Activated B cell treated with CpG ODN at 0.5 μM for 24 hours (primary cell): ENCODE measurements around the gene TMED6. TPM values are rescaled to one million over a fixed set of nuclear protein-coding genes. Genes with fewer than 3 reads are reported as not detected.
"Not testable (repeated sequence)": the region's sequence is repeated elsewhere in the genome, so short reads cannot be mapped to it uniquely, and the experiment has no call there.

Experiments
- ATAC-seq: fragments of 200-7000 bp; cut with Tn5 transposase; one replicate; pipeline ENCODE4 v1.10.0; 2021; ENCODE audit warnings: low read depth, mild to moderate bottlenecking, moderate library complexity
- CTCF ChIA-PET: fragments of 350-600 bp; sonication (Branson Sonifier 250); formaldehyde crosslinking; loops from one replicate; lab custom pipeline; 2021; ENCODE audit warnings: antibody characterized with exemption; lab: Charles Lee
- POLR2A ChIA-PET: fragments of 350-600 bp; sonication (Branson Sonifier 250); formaldehyde crosslinking; loops from one replicate; lab custom pipeline; 2021; ENCODE audit warnings: antibody characterized with exemption; lab: Charles Lee
- DNase-seq: peaks from one replicate; pipeline ENCODE4 v3.0.0; 2022
- H3K27ac Mint-ChIP-seq: one replicate; pipeline ENCODE4 v1.8.0; 2020; ENCODE audit warnings: mixed read lengths
- H3K27me3 Mint-ChIP-seq: one replicate; pipeline ENCODE4 v1.8.0; 2021; ENCODE audit warnings: mixed read lengths
- H3K36me3 Mint-ChIP-seq: one replicate; pipeline ENCODE4 v1.8.0; 2021; ENCODE audit warnings: low read depth, mixed read lengths
- H3K4me1 Mint-ChIP-seq: one replicate; pipeline ENCODE4 v1.8.0; 2021; ENCODE audit warnings: mixed read lengths
- H3K4me3 Mint-ChIP-seq: one replicate; pipeline ENCODE4 v1.8.0; 2020; ENCODE audit warnings: mild to moderate bottlenecking, mixed read lengths
- H3K9me3 Mint-ChIP-seq: one replicate; pipeline ENCODE4 v1.8.0; 2020; ENCODE audit warnings: mixed read lengths
- CTCF ChIP-seq: fragments of 200-600 bp; IDR thresholded peaks from one replicate; pipeline ENCODE4 v1.8.0; 2022; ENCODE audit warnings: antibody characterized with exemption, mild to moderate bottlenecking
- intact Hi-C: fragments of 100-400 bp; cut with micrococcal nuclease; formaldehyde crosslinking; loops from one replicate; pipeline ENCODE4 v1.15.1; 2024
- total RNA-seq: library from RNA; stranded (reverse); gene quantifications from 2 replicates; pipeline ENCODE4 v1.2.3, GENCODE V29; 2022

The TMED6 gene
- total RNA-seq, 1 donor from 2014 or later = 2.0 TPM

DNA sequence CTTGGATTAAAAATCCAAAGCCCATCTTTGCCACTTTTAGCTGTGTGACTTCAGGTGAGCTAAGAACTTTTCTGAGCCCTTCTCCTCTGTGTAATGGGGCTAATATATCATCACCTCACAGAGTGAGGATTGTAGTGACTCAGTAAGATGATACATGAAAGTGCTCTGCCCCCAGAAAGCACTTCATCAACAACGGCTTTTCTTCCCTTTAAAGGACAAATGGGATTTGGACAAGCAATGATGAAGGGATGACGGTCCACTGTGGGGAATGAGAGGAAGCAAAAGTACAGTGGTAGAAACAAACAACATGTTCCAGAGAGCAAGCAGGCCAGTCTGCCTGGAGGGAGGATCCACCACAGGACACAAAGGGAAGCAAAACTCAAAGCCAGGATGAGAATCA lies 14.3 kb upstream of the TMED6 start:
- Mint-ChIP-seq H3K27me3 (no peaks in the 10 kb centered on the region), H3K4me1 (peaks cover 10% of the 10 kb centered on the region), H3K9me3 (no peaks in the 10 kb centered on the region), H3K4me3 (no peak overlapping the region), H3K27ac (no peak overlapping the region), H3K36me3 (peaks cover 89% of the 10 kb centered on the region)
- intact Hi-C loops = no loop called here
- ATAC-seq (no peak), DNase-seq (no peak)
- ChIA-PET CTCF (no interaction called here), POLR2A (no interaction called here)
- no peak for TF ChIP-seq CTCF

GRCh38 chr16:69364088-69364487 lies 12.5 kb upstream of the TMED6 start:
- H3K9me3 Mint-ChIP-seq = no peaks in the 10 kb centered on the region
- intact Hi-C loops = no loop called here
- POLR2A ChIA-PET = no interaction called here
- H3K4me1 Mint-ChIP-seq = no peaks in the 10 kb centered on the region
- CTCF ChIA-PET = no interaction called here
- DNase-seq (no peak), ATAC-seq (no peak)
- H3K36me3 Mint-ChIP-seq = peaks cover 84% of the 10 kb centered on the region
- no peak overlapping the region for H3K4me3 Mint-ChIP-seq
- TF ChIP-seq CTCF = no peak
- H3K27ac Mint-ChIP-seq = no peak overlapping the region
- no peaks in the 10 kb centered on the region for H3K27me3 Mint-ChIP-seq

- H3K4me1 Mint-ChIP-seq = no peaks in the 10 kb centered on the region
- H3K4me3 Mint-ChIP-seq = no peak overlapping the region
- ATAC-seq (no peak), DNase-seq (no peak)
- CTCF ChIA-PET = no interaction called here
- no peak for TF ChIP-seq CTCF
- no peaks in the 10 kb centered on the region for H3K27me3 Mint-ChIP-seq
- peaks cover 77% of the 10 kb centered on the region for H3K36me3 Mint-ChIP-seq
- no peaks in the 10 kb centered on the region for H3K9me3 Mint-ChIP-seq
- POLR2A ChIA-PET = no interaction called here
- intact Hi-C loops = no loop called here
- no peak overlapping the region for H3K27ac Mint-ChIP-seq
Observed at GRCh38 chr16:69363281-69363717, 11.7 kb upstream of the TMED6 start.

DNA sequence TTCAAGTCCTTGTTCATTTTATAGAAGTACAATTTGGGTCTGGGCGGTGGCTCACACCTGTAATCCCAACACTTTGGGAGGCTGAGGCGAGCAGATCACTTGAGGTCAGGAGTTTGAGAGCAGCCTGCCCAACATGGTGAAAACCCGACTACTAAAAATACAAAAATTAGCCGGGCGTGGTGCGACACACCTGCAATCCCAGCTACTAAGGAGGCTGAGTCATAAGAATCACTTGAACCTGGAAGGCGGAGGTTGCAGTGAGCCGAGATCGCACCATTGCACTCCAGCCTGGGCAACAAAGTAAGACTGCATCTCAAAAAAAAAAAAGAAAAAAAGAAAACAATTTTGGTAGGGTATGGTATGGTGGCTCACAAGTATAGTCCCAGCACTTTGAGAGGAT lies 8.5 kb upstream of the TMED6 start:
- DNase-seq, CTCF ChIA-PET, intact Hi-C loops, H3K27ac Mint-ChIP-seq, H3K27me3 Mint-ChIP-seq, H3K4me1 Mint-ChIP-seq, H3K4me3 Mint-ChIP-seq, H3K9me3 Mint-ChIP-seq, ATAC-seq, POLR2A ChIA-PET: not testable (repeated sequence)
- peaks cover 73% of the 10 kb centered on the region for H3K36me3 Mint-ChIP-seq

GRCh38 chr16:69350536-69351133 lies 951 bp downstream of the TMED6 start:
- CTCF ChIA-PET = no interaction called here
- ATAC-seq (no peak), DNase-seq (no peak)
- intact Hi-C loops = no loop called here
- H3K36me3 Mint-ChIP-seq = peaks cover 52% of the 10 kb centered on the region
- no peaks in the 10 kb centered on the region for H3K9me3 Mint-ChIP-seq
- POLR2A ChIA-PET = no interaction called here
- no peak for TF ChIP-seq CTCF
- no peak overlapping the region for H3K4me3 Mint-ChIP-seq
- no peaks in the 10 kb centered on the region for H3K27me3 Mint-ChIP-seq
- peaks cover 6% of the 10 kb centered on the region for H3K4me1 Mint-ChIP-seq
- no peak overlapping the region for H3K27ac Mint-ChIP-seq

DNA sequence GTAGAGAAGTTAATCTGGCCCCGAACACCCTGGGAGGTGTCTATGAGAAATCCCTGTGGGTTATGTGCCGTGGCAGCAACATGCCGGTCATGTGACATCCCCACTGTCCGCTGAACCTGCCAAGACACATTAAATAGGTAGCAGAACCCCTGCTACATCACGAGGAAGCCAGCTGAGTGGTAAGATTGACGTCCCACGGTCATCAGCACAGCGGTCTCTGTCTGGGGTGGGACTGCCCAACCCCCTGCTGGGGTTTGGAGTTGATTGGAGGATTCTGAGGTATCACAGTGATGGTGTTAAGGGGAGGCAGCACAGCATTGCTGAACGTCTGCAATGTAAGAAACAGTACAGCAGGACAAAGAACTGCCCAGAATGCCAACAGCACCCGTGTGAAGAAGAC lies 2.0 kb downstream of the TMED6 start:
- POLR2A ChIA-PET = interaction anchor here (0.7 kb wide), 1 partner anchor 8 kb away, joined by 7 read pairs; no protein-coding TSS in a partner anchor
- no peak overlapping the region for H3K27ac Mint-ChIP-seq
- H3K36me3 Mint-ChIP-seq = peaks cover 44% of the 10 kb centered on the region
- ATAC-seq (no peak), DNase-seq (no peak)
- CTCF ChIA-PET = no interaction called here
- TF ChIP-seq CTCF = no peak
- H3K4me1 Mint-ChIP-seq = peaks cover 9% of the 10 kb centered on the region
- no peaks in the 10 kb centered on the region for H3K9me3 Mint-ChIP-seq
- intact Hi-C loops = no loop called here
- H3K4me3 Mint-ChIP-seq = no peak overlapping the region
- H3K27me3 Mint-ChIP-seq = no peaks in the 10 kb centered on the region
